Osteoblast (primary cell): ENCODE measurements around the gene MSI1. TPM values are rescaled to one million over a fixed set of nuclear protein-coding genes. Genes with fewer than 3 reads are reported as not detected.

Source experiments
- DNase-seq: peaks from one replicate; pipeline ENCODE4 v3.0.0; 2011; ENCODE audit warnings: low spot score, mixed read lengths; ENCODE audit not compliant: insufficient read length; ENCODE audit errors: missing footprints
- H2AFZ ChIP-seq: 2 replicates; pipeline ENCODE4 v1.6.0; 2011; ENCODE audit warnings: mild to moderate bottlenecking, low read length
- H3K27ac ChIP-seq: 2 replicates; pipeline ENCODE4 v1.5.1; 2011; ENCODE audit warnings: mild to moderate bottlenecking, low read depth, low read length, moderate library complexity
- H3K27me3 ChIP-seq: 2 replicates; pipeline ENCODE4 v1.6.0; 2012; ENCODE audit warnings: mild to moderate bottlenecking, control low read depth, inconsistent platforms, low read length, moderate library complexity; ENCODE audit not compliant: insufficient read depth
- H3K36me3 ChIP-seq: 2 replicates; pipeline ENCODE4 v1.5.1; 2011; ENCODE audit warnings: mild to moderate bottlenecking, low read length, control low read depth, moderate library complexity; ENCODE audit not compliant: insufficient read depth
- H3K4me1 ChIP-seq: 2 replicates; pipeline ENCODE4 v1.5.1; 2011; ENCODE audit warnings: mild to moderate bottlenecking, low read length, control low read depth, moderate library complexity; ENCODE audit not compliant: insufficient read depth
- H3K4me2 ChIP-seq: 2 replicates; pipeline ENCODE4 v1.6.0; 2011; ENCODE audit warnings: mild to moderate bottlenecking, low read length; ENCODE audit not compliant: insufficient read depth
- H3K4me3 ChIP-seq: fragments of 200-600 bp; sonication (generic); 3 replicates; pipeline ENCODE4 v1.5.1; 2012; ENCODE audit warnings: mild to moderate bottlenecking, low read length, inconsistent platforms; ENCODE audit not compliant: insufficient read depth
- H3K79me2 ChIP-seq: 2 replicates; pipeline ENCODE4 v1.6.0; 2012; ENCODE audit warnings: mild to moderate bottlenecking, low read length, control low read depth, inconsistent platforms; ENCODE audit not compliant: insufficient read depth
- H3K9me3 ChIP-seq: 2 replicates; pipeline ENCODE4 v1.5.1; 2011; ENCODE audit warnings: low read depth, low read length, control low read depth
- H4K20me1 ChIP-seq: 2 replicates; pipeline ENCODE4 v1.6.0; 2012; ENCODE audit warnings: mild to moderate bottlenecking, low read length, control low read depth; ENCODE audit not compliant: insufficient read depth
- total RNA-seq: library from RNA; depleted of rRNA; stranded (reverse); fragments of >200 nt; gene quantifications from 2 replicates; pipeline ENCODE4 v1.2.3, GENCODE V29; 2012
- TF ChIP-seq, protein P1 (sequence below): IDR thresholded peaks from 2 replicates; pipeline ENCODE4 v1.5.1; 2011; ENCODE audit warnings: mild to moderate bottlenecking, low read depth, low read length, moderate library complexity; ENCODE audit errors: extremely low read depth

MSI1 gene
- total RNA-seq, 1 donor = under 0.01 TPM

- Histone ChIP-seq H3K27me3 (no peaks in the 10 kb centered on the region), H2AFZ (no peak overlapping the region), H4K20me1 (no peaks in the 10 kb centered on the region), H3K79me2 (no peaks in the 10 kb centered on the region), H3K27ac (no peak overlapping the region), H3K4me2 (no peak overlapping the region), H3K4me1 (no peaks in the 10 kb centered on the region), H3K36me3 (no peaks in the 10 kb centered on the region), H3K4me3 (no peak overlapping the region), H3K9me3 (no peaks in the 10 kb centered on the region)
- TF ChIP-seq, protein P1, sequence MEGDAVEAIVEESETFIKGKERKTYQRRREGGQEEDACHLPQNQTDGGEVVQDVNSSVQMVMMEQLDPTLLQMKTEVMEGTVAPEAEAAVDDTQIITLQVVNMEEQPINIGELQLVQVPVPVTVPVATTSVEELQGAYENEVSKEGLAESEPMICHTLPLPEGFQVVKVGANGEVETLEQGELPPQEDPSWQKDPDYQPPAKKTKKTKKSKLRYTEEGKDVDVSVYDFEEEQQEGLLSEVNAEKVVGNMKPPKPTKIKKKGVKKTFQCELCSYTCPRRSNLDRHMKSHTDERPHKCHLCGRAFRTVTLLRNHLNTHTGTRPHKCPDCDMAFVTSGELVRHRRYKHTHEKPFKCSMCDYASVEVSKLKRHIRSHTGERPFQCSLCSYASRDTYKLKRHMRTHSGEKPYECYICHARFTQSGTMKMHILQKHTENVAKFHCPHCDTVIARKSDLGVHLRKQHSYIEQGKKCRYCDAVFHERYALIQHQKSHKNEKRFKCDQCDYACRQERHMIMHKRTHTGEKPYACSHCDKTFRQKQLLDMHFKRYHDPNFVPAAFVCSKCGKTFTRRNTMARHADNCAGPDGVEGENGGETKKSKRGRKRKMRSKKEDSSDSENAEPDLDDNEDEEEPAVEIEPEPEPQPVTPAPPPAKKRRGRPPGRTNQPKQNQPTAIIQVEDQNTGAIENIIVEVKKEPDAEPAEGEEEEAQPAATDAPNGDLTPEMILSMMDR = no peak
- DNase-seq = no peak
Measured at GRCh38 chr12:120413901-120414695, 45.1 kb upstream of the MSI1 start.

DNA sequence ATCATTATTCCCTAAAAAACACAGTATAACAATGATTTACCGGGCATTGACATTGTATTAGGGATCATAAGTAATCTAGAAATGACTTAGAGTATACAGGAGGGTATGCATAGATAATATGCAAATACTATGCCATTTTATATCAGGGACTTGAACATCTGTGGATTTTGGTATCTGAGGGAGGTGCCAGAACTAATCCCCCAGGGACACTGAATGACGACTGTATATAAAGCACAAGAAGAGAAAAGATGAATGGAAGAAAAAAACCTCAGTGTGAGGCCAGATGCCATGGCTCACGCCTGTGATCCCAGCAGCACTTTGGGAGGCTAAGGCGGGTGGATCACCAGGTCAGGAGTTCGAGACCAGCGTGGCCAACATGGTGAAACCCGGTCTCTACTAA, 43.5 kb upstream of the MSI1 start:
- Histone ChIP-seq H3K36me3 (no peaks in the 10 kb centered on the region), H3K4me1 (no peaks in the 10 kb centered on the region), H3K27me3 (no peaks in the 10 kb centered on the region), H2AFZ (no peak overlapping the region), H4K20me1 (no peaks in the 10 kb centered on the region), H3K79me2 (no peaks in the 10 kb centered on the region), H3K4me3 (no peak overlapping the region), H3K4me2 (no peak overlapping the region), H3K27ac (no peak overlapping the region), H3K9me3 (no peaks in the 10 kb centered on the region)
- TF ChIP-seq, protein P1 = no peak
- DNase-seq = peak; percentile 60

DNA sequence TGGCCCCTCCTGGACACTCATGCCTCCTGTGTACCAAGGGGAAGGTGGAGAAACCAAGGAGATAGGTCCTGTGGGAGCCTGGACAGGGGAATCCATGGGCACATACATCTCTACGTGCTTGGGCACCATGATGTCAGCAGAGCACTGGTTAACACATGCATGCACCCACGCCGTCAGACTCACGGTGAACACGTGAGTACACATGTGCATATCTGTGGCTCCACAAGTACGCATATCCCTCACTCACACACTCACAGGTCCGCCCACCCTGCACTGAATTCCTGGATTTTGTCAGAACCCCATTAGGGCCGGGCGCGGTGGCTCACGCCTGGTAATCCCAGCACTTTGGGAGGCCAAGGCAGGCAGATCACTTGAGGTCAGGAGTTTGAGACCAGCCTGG, 39.8 kb upstream of the MSI1 start:
- no peak for DNase-seq
- no peak overlapping the region for H3K4me3 ChIP-seq
- H4K20me1 ChIP-seq = no peaks in the 10 kb centered on the region
- H3K4me2 ChIP-seq = no peak overlapping the region
- H3K27ac ChIP-seq = no peak overlapping the region
- H3K36me3 ChIP-seq = no peaks in the 10 kb centered on the region
- H3K79me2 ChIP-seq = no peaks in the 10 kb centered on the region
- TF ChIP-seq, protein P1 = no peak
- H3K9me3 ChIP-seq = no peaks in the 10 kb centered on the region
- H2AFZ ChIP-seq = no peak overlapping the region
- H3K4me1 ChIP-seq = no peaks in the 10 kb centered on the region
- no peaks in the 10 kb centered on the region for H3K27me3 ChIP-seq

DNA sequence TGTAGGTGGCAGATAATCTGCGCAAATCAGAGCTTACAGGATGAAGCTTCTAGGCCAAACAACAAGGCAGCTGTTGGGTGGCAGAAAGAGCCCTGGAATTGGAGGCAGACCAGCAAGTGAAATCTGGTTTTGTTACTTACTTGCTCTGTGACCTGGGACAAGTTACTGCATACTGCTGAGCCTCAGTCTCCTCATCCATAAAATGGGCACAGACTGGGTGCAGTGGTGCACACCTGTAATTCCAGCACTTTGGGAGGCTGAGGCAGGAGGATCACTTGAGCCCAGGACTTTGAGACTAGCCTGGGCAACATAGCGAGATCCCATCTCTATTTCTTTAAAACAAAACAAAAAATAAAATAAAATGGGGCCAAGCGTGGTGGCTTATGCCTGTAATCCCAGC, 37.6 kb upstream of the MSI1 start:
- TF ChIP-seq, protein P1 = no peak
- Histone ChIP-seq H2AFZ (no peak overlapping the region), H3K4me2 (no peak overlapping the region), H3K79me2 (no peaks in the 10 kb centered on the region), H3K27ac (no peak overlapping the region), H3K27me3 (no peaks in the 10 kb centered on the region), H3K36me3 (no peaks in the 10 kb centered on the region), H4K20me1 (no peaks in the 10 kb centered on the region), H3K4me3 (no peak overlapping the region), H3K4me1 (no peaks in the 10 kb centered on the region), H3K9me3 (no peaks in the 10 kb centered on the region)
- DNase-seq = no peak
